OCI-LY1 (cell line): ENCODE measurements around the gene GSTT2B.

Experiments
- H2AFZ ChIP-seq: fragments of 200-600 bp; sonication (generic), shearing (Covaris generic); 2 replicates; pipeline ENCODE4 v1.6.0; 2014; ENCODE audit warnings: antibody characterized with exemption, mild to moderate bottlenecking, low read length
- H3F3A ChIP-seq: fragments of 200-600 bp; sonication (generic), shearing (Covaris generic); 2 replicates; pipeline ENCODE4 v1.6.0; 2014; ENCODE audit warnings: mild to moderate bottlenecking, antibody characterized with exemption, low read length, moderate library complexity; ENCODE audit not compliant: insufficient read depth
- H3K27ac ChIP-seq: fragments of 200-600 bp; sonication (generic); 2 replicates; pipeline ENCODE4 v1.5.1; 2014; ENCODE audit warnings: low read length, mixed run types, mild to moderate bottlenecking, low read depth; ENCODE audit not compliant: poor library complexity, severe bottlenecking
- H3K27me3 ChIP-seq: fragments of 200-600 bp; sonication (generic); 2 replicates; pipeline ENCODE4 v1.6.0; 2014; ENCODE audit warnings: antibody characterized with exemption, mild to moderate bottlenecking, low read length, moderate library complexity; ENCODE audit not compliant: insufficient read depth
- H3K36me3 ChIP-seq: fragments of 200-600 bp; sonication (generic); 2 replicates; pipeline ENCODE4 v1.6.1; 2014; ENCODE audit warnings: mild to moderate bottlenecking, antibody characterized with exemption, low read length, moderate library complexity, mixed read lengths; ENCODE audit not compliant: insufficient read depth
- H3K4me1 ChIP-seq: fragments of 200-600 bp; sonication (generic); 2 replicates; pipeline ENCODE4 v1.5.1; 2014; ENCODE audit warnings: mild to moderate bottlenecking, low read length, moderate library complexity; ENCODE audit not compliant: insufficient read depth, severe bottlenecking
- H3K4me2 ChIP-seq: fragments of 200-600 bp; sonication (generic), shearing (Covaris generic); 2 replicates; pipeline ENCODE4 v1.6.1; 2014; ENCODE audit warnings: low read length
- H3K4me3 ChIP-seq: fragments of 200-600 bp; sonication (generic); 2 replicates; pipeline ENCODE4 v1.5.1; 2014; ENCODE audit warnings: low read length, low read depth, mild to moderate bottlenecking, mixed read lengths; ENCODE audit not compliant: poor library complexity, severe bottlenecking
- H3K79me2 ChIP-seq: fragments of 200-600 bp; shearing (Covaris generic); 2 replicates; pipeline ENCODE4 v1.6.1; 2016; ENCODE audit warnings: mixed run types, low read length, mixed read lengths; ENCODE audit not compliant: insufficient read depth
- H3K9ac ChIP-seq: fragments of 200-600 bp; sonication (generic), shearing (Covaris generic); 2 replicates; pipeline ENCODE4 v1.6.1; 2014; ENCODE audit warnings: mild to moderate bottlenecking, low read length, mixed read lengths
- H3K9me2 ChIP-seq: fragments of 200-600 bp; sonication (generic), shearing (Covaris generic); 2 replicates; pipeline ENCODE4 v1.6.1; 2014; ENCODE audit warnings: low read depth, mild to moderate bottlenecking, low read length, mixed read lengths
- H3K9me3 ChIP-seq: fragments of 200-600 bp; shearing (Covaris generic); 2 replicates; pipeline ENCODE4 v1.6.1; 2014; ENCODE audit warnings: low read length, mixed read lengths
- H4K20me1 ChIP-seq: fragments of 200-600 bp; sonication (generic), shearing (Covaris generic); 2 replicates; pipeline ENCODE4 v1.6.0; 2016; ENCODE audit warnings: mild to moderate bottlenecking, low read length; ENCODE audit not compliant: insufficient read depth
- CTCF ChIP-seq: fragments of 200-600 bp; sonication (generic), shearing (Covaris generic); IDR thresholded peaks from 2 replicates; pipeline ENCODE4 v1.5.1; 2017; ENCODE audit warnings: mild to moderate bottlenecking, antibody characterized with exemption, low read length, moderate library complexity, mixed read lengths
- EZH2 ChIP-seq: fragments of 200-600 bp; sonication (generic), shearing (Covaris generic); IDR thresholded peaks from 2 replicates; pipeline ENCODE4 v1.8.0; 2017; ENCODE audit warnings: borderline replicate concordance, mixed run types, mild to moderate bottlenecking, antibody characterized with exemption, low read length, moderate library complexity, mixed read lengths

GSTT2B gene

GRCh38 chr22:24003887-24004286 is 42.9 kb upstream of the GSTT2B start:
- TF ChIP-seq EZH2 (no peak), CTCF (no peak)
- Histone ChIP-seq H3K27me3 (no peaks in the 10 kb centered on the region; the same call in 1 of the 2 replicates), H2AFZ (no peak overlapping the region), H3K4me2 (no peak overlapping the region), H3F3A (no peaks in the 10 kb centered on the region), H3K9me3 (no peaks in the 10 kb centered on the region), H3K27ac (no peak overlapping the region), H4K20me1 (no peaks in the 10 kb centered on the region), H3K9ac (no peak overlapping the region), H3K79me2 (no peaks in the 10 kb centered on the region), H3K9me2 (no peaks in the 10 kb centered on the region), H3K4me3 (no peak overlapping the region), H3K4me1 (no peaks in the 10 kb centered on the region), H3K36me3 (no peaks in the 10 kb centered on the region; the same call in 1 of the 2 replicates)

GRCh38 chr22:24002851-24003250 is 41.9 kb upstream of the GSTT2B start:
- no peak overlapping the region for H3K4me3 ChIP-seq
- no peaks in the 10 kb centered on the region for H3K9me2 ChIP-seq
- no peak overlapping the region for H3K27ac ChIP-seq
- no peaks in the 10 kb centered on the region for H3K9me3 ChIP-seq
- H3F3A ChIP-seq: no peaks in the 10 kb centered on the region
- H2AFZ ChIP-seq: no peak overlapping the region
- no peak overlapping the region for H3K4me2 ChIP-seq
- no peaks in the 10 kb centered on the region; the same call in 1 of the 2 replicates for H3K36me3 ChIP-seq
- no peaks in the 10 kb centered on the region for H3K4me1 ChIP-seq
- no peaks in the 10 kb centered on the region for H3K79me2 ChIP-seq
- no peaks in the 10 kb centered on the region; the same call in 1 of the 2 replicates for H3K27me3 ChIP-seq
- H4K20me1 ChIP-seq: no peaks in the 10 kb centered on the region
- no peak overlapping the region for H3K9ac ChIP-seq
- TF ChIP-seq EZH2: no peak
- TF ChIP-seq CTCF: no peak

GRCh38 chr22:24002272-24002671 is 41.3 kb upstream of the GSTT2B start:
- Histone ChIP-seq H4K20me1 (no peaks in the 10 kb centered on the region), H3K27ac (no peak overlapping the region), H3K4me3 (no peak overlapping the region), H3F3A (no peaks in the 10 kb centered on the region), H3K27me3 (no peaks in the 10 kb centered on the region; the same call in 1 of the 2 replicates), H3K4me1 (no peaks in the 10 kb centered on the region), H3K9me3 (no peaks in the 10 kb centered on the region), H2AFZ (no peak overlapping the region), H3K9me2 (no peaks in the 10 kb centered on the region), H3K36me3 (no peaks in the 10 kb centered on the region; the same call in 1 of the 2 replicates), H3K9ac (no peak overlapping the region), H3K4me2 (no peak overlapping the region), H3K79me2 (no peaks in the 10 kb centered on the region)
- TF ChIP-seq CTCF (no peak), EZH2 (no peak)
